ENCODE results near the gene UST. TPM values are rescaled to one million over a fixed set of nuclear protein-coding genes. Genes with fewer than 3 reads are reported as not detected.
A peak's percentile ranks its signal among the peaks of the same experiment; 100 is the strongest.

UST gene
- total RNA-seq, 1 experiment from 2014 or later: 32.1 TPM

- Mint-ChIP-seq H3K36me3 (peaks cover 2% of the 10 kb centered on the region; the same call in 1 of the 2 replicates), H3K27me3 (ENCODE audit: low read depth) (no peaks in the 10 kb centered on the region), H3K4me3 (no peak overlapping the region), H3K9me3 (peaks cover 2% of the 10 kb centered on the region; the same call in 1 of the 2 replicates), H3K27ac (peak overlapping the region; percentile 41), H3K4me1 (peaks cover 62% of the 10 kb centered on the region)
- CTCF ChIA-PET: no interaction called here
- TF ChIP-seq HMGXB4 (CRISPR knock-in tag; IDR thresholded peaks at IDR 0.05) (no peak), ATF6 (CRISPR knock-in tag; IDR thresholded peaks at IDR 0.05) (no peak), ERG (CRISPR knock-in tag; IDR thresholded peaks at IDR 0.05) (no peak), GRHL2 (CRISPR knock-in tag; IDR thresholded peaks at IDR 0.05; ENCODE audit: insufficient replicate concordance, severe bottlenecking) (no peak), ZNF317 (CRISPR knock-in tag; IDR thresholded peaks at IDR 0.05; ENCODE audit: borderline replicate concordance, low read depth) (no peak), IRF2 (CRISPR knock-in tag; IDR thresholded peaks at IDR 0.05; ENCODE audit: borderline replicate concordance, low read depth) (no peak), E2F4 (CRISPR knock-in tag; IDR thresholded peaks at IDR 0.05; ENCODE audit: borderline replicate concordance, low read depth) (no peak), ARID4B (CRISPR knock-in tag; IDR thresholded peaks at IDR 0.05; ENCODE audit: borderline replicate concordance) (no peak), ZNF671 (CRISPR knock-in tag; IDR thresholded peaks at IDR 0.05) (no peak), KAT7 (CRISPR knock-in tag; IDR thresholded peaks at IDR 0.05; ENCODE audit: borderline replicate concordance) (no peak)
- DNase-seq (ENCODE audit: low spot score): no peak
- POLR2A ChIA-PET: no interaction called here
- ATAC-seq: no peak
Observed at GRCh38 chr6:148830614-148831013, 83.8 kb downstream of the UST start.

GRCh38 chr6:148831064-148831463 is 84.2 kb downstream of the UST start:
- no peak overlapping the region for H3K27ac Mint-ChIP-seq
- ChIA-PET POLR2A (no interaction called here), CTCF (no interaction called here)
- peaks cover 63% of the 10 kb centered on the region for H3K4me1 Mint-ChIP-seq
- ATAC-seq: no peak
- H3K36me3 Mint-ChIP-seq: no peaks in the 10 kb centered on the region
- no peaks in the 10 kb centered on the region for H3K9me3 Mint-ChIP-seq
- no peak for DNase-seq (ENCODE audit: low spot score)
- H3K4me3 Mint-ChIP-seq: no peak overlapping the region
- H3K27me3 Mint-ChIP-seq (ENCODE audit: low read depth): no peaks in the 10 kb centered on the region
- no peak for TF ChIP-seq ZNF512 (CRISPR knock-in tag; IDR thresholded peaks at IDR 0.05; ENCODE audit: borderline replicate concordance)
- TF ChIP-seq HMGA2 (CRISPR knock-in tag; IDR thresholded peaks at IDR 0.05): no peak
- TF ChIP-seq TCF7 (CRISPR knock-in tag; IDR thresholded peaks at IDR 0.05; ENCODE audit: low read depth): no peak
- no peak for TF ChIP-seq HMGXB4 (CRISPR knock-in tag; IDR thresholded peaks at IDR 0.05)
- no peak for TF ChIP-seq MXD4 (CRISPR knock-in tag; IDR thresholded peaks at IDR 0.05; ENCODE audit: borderline replicate concordance)
- TF ChIP-seq ZNF281 (CRISPR knock-in tag; IDR thresholded peaks at IDR 0.05): no peak

Data from WTC11 (cell line).